Astrocyte of the cerebellum (primary cell): Measurements from ENCODE around the gene C18orf63.

ENCODE experiments used
- DNase-seq: peaks from one replicate; pipeline ENCODE4 v3.0.0-alpha.2; 2011; ENCODE audit warnings: low read depth
- H3K4me3 ChIP-seq: 2 replicates; pipeline ENCODE4 v1.5.1; 2011; ENCODE audit warnings: mild to moderate bottlenecking, low read depth, low read length, moderate library complexity
- in situ Hi-C: cut with HindIII; loops from 2 replicates; pipeline ENCODE4 v1.10.0; 2017; ENCODE audit warnings: low sequenced_read_pairs
- TF ChIP-seq, protein P1 (sequence below): IDR thresholded peaks from 2 replicates; pipeline ENCODE4 v1.5.1; 2012; ENCODE audit warnings: low read length, low read depth, moderate library complexity, mild to moderate bottlenecking; ENCODE audit errors: missing control alignments

C18orf63 gene

DNA sequence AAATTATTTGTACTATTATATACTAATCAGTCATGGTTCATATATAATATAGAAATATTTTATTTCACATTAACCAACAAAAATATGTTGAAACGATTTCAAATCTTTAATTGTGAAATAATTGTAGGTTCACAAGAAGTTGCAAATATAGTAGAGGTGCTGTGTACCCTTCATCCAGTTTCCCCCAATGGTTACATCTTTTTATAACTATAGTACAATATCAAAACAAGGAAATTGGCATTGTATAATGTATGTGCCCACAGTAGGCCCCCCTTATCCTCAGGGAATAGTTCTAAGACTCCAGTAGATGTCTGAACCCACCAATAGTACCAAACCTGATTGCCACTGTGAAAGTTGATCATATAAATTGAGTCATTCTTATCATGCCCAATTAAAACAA, 16.5 kb upstream of the C18orf63 start:
- no peak overlapping the region for H3K4me3 ChIP-seq
- DNase-seq: no peak
- in situ Hi-C loops: no loop called here
- TF ChIP-seq, protein P1, sequence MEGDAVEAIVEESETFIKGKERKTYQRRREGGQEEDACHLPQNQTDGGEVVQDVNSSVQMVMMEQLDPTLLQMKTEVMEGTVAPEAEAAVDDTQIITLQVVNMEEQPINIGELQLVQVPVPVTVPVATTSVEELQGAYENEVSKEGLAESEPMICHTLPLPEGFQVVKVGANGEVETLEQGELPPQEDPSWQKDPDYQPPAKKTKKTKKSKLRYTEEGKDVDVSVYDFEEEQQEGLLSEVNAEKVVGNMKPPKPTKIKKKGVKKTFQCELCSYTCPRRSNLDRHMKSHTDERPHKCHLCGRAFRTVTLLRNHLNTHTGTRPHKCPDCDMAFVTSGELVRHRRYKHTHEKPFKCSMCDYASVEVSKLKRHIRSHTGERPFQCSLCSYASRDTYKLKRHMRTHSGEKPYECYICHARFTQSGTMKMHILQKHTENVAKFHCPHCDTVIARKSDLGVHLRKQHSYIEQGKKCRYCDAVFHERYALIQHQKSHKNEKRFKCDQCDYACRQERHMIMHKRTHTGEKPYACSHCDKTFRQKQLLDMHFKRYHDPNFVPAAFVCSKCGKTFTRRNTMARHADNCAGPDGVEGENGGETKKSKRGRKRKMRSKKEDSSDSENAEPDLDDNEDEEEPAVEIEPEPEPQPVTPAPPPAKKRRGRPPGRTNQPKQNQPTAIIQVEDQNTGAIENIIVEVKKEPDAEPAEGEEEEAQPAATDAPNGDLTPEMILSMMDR: no peak

DNA sequence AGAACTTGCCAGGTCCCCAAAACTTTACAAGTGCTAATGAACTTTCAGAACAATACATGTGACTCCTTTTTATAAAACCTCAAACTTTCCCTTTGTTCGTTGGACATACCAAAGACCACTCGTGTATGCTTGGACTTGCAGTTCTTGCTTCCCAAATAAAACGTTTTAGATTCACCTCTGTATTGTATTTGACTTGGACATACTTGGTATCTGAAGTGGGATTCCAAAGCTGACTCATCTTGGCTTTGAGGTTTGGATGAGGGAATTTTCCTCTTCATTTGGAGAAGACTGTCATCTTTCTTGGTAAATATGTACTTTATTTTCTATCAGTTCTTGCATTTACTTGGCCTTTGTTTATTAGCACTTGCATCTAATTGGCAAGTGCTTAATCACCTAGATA, 15.9 kb upstream of the C18orf63 start:
- TF ChIP-seq, protein P1: no peak
- in situ Hi-C loops: no loop called here
- no peak for DNase-seq
- no peak overlapping the region for H3K4me3 ChIP-seq

DNA sequence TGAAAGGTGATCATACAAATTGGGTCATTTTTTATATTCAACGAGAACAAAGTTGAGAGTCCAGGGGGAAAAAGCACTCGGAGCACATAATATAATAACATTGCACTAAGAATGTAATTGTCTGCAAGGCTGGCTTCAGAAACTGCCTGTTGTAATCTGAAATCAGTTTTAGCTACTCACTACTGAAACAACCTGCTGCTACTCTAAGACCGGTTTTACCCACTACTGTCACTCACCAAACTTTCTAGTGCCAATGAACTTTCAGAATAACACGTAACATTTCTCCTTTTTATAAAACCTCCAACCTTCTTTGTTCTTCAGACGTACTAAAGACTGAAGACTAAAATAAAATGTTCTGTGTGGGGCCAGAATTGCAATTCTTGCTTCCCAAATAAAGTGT, 12.3 kb upstream of the C18orf63 start:
- H3K4me3 ChIP-seq: no peak overlapping the region
- TF ChIP-seq, protein P1: no peak
- in situ Hi-C loops: no loop called here
- DNase-seq: no peak

DNA sequence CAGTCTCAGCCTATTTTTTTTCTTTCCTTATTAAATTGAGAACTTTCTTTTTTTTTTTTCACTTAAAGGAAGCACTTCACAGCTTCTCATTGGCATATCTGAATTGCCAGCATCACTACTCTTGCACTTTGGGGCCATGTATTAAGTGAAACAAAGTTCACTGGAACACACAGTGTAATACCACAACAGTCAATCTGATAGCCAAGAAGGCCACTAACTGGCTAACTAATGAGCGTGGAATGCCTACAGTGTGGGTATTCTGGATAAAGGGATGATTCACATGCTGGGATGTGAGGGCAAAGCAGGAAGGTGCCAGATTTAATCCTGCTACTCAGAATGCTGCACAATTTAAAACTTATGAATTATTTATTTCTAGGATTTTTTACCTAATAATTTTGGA, 11.7 kb upstream of the C18orf63 start:
- DNase-seq: no peak
- in situ Hi-C loops: no loop called here
- TF ChIP-seq, protein P1: no peak
- no peak overlapping the region for H3K4me3 ChIP-seq

DNA sequence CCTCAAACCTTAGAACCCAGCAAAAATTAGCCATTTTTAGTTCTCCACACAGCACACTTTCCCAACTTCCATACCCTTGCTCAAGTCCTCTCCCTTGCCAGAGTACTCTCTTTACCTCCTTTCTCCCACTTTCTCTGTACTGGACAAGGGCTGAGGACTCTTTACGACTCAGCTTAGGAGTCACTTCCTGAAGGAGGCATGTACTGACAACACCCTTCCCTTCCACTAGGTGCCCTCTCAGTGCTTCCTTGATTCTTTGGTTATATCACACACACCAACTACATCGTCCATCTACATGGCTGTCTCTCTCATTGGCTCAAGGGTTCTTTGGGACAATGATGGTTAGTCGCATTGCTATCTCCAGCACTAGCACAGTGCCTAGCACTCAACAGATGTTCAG, 5.2 kb upstream of the C18orf63 start:
- H3K4me3 ChIP-seq: no peak overlapping the region
- in situ Hi-C loops: no loop called here
- TF ChIP-seq, protein P1: peak; percentile 54
- DNase-seq: no peak

DNA sequence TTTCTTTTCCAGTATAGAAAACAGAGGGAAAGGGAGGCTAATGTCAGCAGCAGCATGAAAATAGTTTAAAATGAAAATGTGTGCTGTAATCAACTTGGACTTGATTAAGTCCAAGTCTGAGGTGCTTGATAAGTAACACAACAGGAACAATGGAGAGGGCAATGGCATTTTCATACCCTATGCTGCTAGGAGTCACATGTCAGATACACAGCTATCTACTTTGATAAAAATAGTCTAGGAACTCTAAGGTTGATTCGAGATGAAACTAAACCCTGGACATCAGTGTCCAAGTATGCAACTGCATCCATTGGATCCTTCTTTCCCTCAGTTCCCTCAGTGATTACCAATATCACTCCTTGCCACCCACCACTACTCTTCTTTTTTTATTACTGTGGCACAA, 4.6 kb upstream of the C18orf63 start:
- no peak for DNase-seq
- in situ Hi-C loops: no loop called here
- H3K4me3 ChIP-seq: no peak overlapping the region
- TF ChIP-seq, protein P1: no peak
